Bronchial epithelial cell (primary cell): ENCODE measurements around the gene DEF6. TPM values are rescaled to one million over a fixed set of nuclear protein-coding genes. Genes with fewer than 3 reads are reported as not detected.

Experiments
- DNase-seq: peaks from one replicate; pipeline ENCODE4 v3.0.0-alpha.2; 2010; ENCODE audit warnings: low read depth
- FAIRE-seq: peaks from 2 replicates; lab custom pipeline; 2011; peaks lifted over from hg19 to GRCh38; lab: Jason Lieb, UNC
- H3K27me3 ChIP-seq: 2 replicates; pipeline ENCODE4 v1.5.1; 2011; ENCODE audit warnings: low read length; ENCODE audit not compliant: control insufficient read depth, insufficient read depth
- H3K36me3 ChIP-seq: 2 replicates; pipeline ENCODE4 v1.5.1; 2011; ENCODE audit warnings: low read length; ENCODE audit not compliant: control insufficient read depth, insufficient read depth
- H3K4me3 ChIP-seq: 2 replicates; pipeline ENCODE4 v1.5.1; 2011; ENCODE audit warnings: mild to moderate bottlenecking, low read depth, low read length, control low read depth
- CTCF ChIP-seq: IDR thresholded peaks from 2 replicates; pipeline ENCODE4 v1.5.1; 2011; ENCODE audit warnings: mild to moderate bottlenecking, moderate library complexity, low read length, control low read depth, inconsistent platforms; ENCODE audit not compliant: insufficient read depth, severe bottlenecking
- total RNA-seq: library from RNA; depleted of rRNA; stranded (reverse); fragments of >200 nt; gene quantifications from 2 replicates; pipeline ENCODE4 v1.2.1, GENCODE V29; 2014

The DEF6 gene
- total RNA-seq, 1 donor from 2014 or later: 25.0 TPM

GRCh38 chr6:35342258-35343091 is 44.9 kb downstream of the DEF6 start, which contains the start of gene PPARD:
Gene PPARD, plus strand, starts transcription at chr6:35342558. Its CDS starts 68,530 bp downstream, at chr6:35411088.
- Histone ChIP-seq H3K27me3 (no peaks in the 10 kb centered on the region), H3K4me3 (peak within 1 kb of the TSS; percentile 88), H3K36me3 (peaks cover 9% of the 10 kb centered on the region)
- DNase-seq: peak; percentile 89
- TF ChIP-seq CTCF: peak; percentile 88
- no peak for FAIRE-seq

GRCh38 chr6:35343092-35343834 is 45.6 kb downstream of the DEF6 start:
- DNase-seq: peak; percentile 30
- Histone ChIP-seq H3K27me3 (no peaks in the 10 kb centered on the region), H3K4me3 (peak overlapping the region; percentile 88), H3K36me3 (peaks cover 10% of the 10 kb centered on the region)
- FAIRE-seq: no peak
- no peak for TF ChIP-seq CTCF

GRCh38 chr6:35343835-35344550 is 46.4 kb downstream of the DEF6 start:
- Histone ChIP-seq H3K4me3 (peak overlapping the region; percentile 88), H3K36me3 (peaks cover 12% of the 10 kb centered on the region), H3K27me3 (no peaks in the 10 kb centered on the region)
- DNase-seq (no peak), FAIRE-seq (no peak)
- no peak for TF ChIP-seq CTCF

GRCh38 chr6:35351422-35351821 is 53.8 kb downstream of the DEF6 start:
- FAIRE-seq (no peak), DNase-seq (no peak)
- TF ChIP-seq CTCF: no peak
- Histone ChIP-seq H3K36me3 (peaks cover 17% of the 10 kb centered on the region), H3K4me3 (no peak overlapping the region), H3K27me3 (no peaks in the 10 kb centered on the region)

- H3K4me3 ChIP-seq: no peak overlapping the region
- no peaks in the 10 kb centered on the region for H3K27me3 ChIP-seq
- peaks cover 15% of the 10 kb centered on the region for H3K36me3 ChIP-seq
- no peak for FAIRE-seq
- no peak for TF ChIP-seq CTCF
- DNase-seq: no peak
Measured at GRCh38 chr6:35352735-35353134, 55.1 kb downstream of the DEF6 start.
